Measurements from ENCODE around the gene IFT57. TPM values are rescaled to one million over a fixed set of nuclear protein-coding genes. Genes with fewer than 3 reads are reported as not detected.
"Not testable (repeated sequence)": the region's sequence is repeated elsewhere in the genome, so short reads cannot be mapped to it uniquely, and the experiment has no call there.

The IFT57 gene
- polyA plus RNA-seq (2013, experiment 1 of 2) = 49.9 TPM
- polyA plus RNA-seq (2013, experiment 2 of 2) = 43.5 TPM

- no peaks in the 10 kb centered on the region for H3K9me3 ChIP-seq (ENCODE audit: control insufficient read depth, low read length)
- peak within 1 kb of the TSS; percentile 89 for H3K27ac ChIP-seq (ENCODE audit: low read depth, low read length, severe bottlenecking)
- H3K4me1 ChIP-seq (ENCODE audit: control insufficient read depth, insufficient read depth, low read length, poor library complexity, severe bottlenecking) = no peaks in the 10 kb centered on the region
- 1% methylated on average over 32 to 53 of the region's 57 CpGs for WGBS, 2 experiments (ENCODE audit: insufficient coverage in 2 of 2)
- no peaks in the 10 kb centered on the region for H3K36me3 ChIP-seq (ENCODE audit: control insufficient read depth, insufficient read depth, low read length)
- H3K4me3 ChIP-seq (ENCODE audit: extremely low read depth, insufficient read depth, low read length, poor library complexity, severe bottlenecking) = peak within 1 kb of the TSS; percentile 60
These were observed at the start of gene IFT57 for GRCh38 chr3:108221911-108222852. IFT57 (minus strand) TSS chr3:108222424; CDS start chr3:108222322, 102 bp downstream.

- Histone ChIP-seq H3K4me1 (ENCODE audit: control insufficient read depth, insufficient read depth, low read length, poor library complexity, severe bottlenecking) (peaks cover 8% of the 10 kb centered on the region), H3K36me3 (ENCODE audit: control insufficient read depth, insufficient read depth, low read length) (no peaks in the 10 kb centered on the region), H3K27ac (ENCODE audit: low read depth, low read length, severe bottlenecking) (no peak overlapping the region), H3K4me3 (ENCODE audit: extremely low read depth, insufficient read depth, low read length, poor library complexity, severe bottlenecking) (no peak overlapping the region), H3K9me3 (ENCODE audit: control insufficient read depth, low read length) (peaks cover 7% of the 10 kb centered on the region)
- WGBS, 2 experiments (ENCODE audit: insufficient coverage in 2 of 2) = 50 to 82% methylated on average over 1 to 2 of the region's 2 CpGs
These were observed 49.4 kb upstream of the IFT57 start for GRCh38 chr3:108271626-108272025.

GRCh38 chr3:108268235-108268634 is 46.0 kb upstream of the IFT57 start:
- 87 to 100% methylated on average over 2 to 3 of the region's 3 CpGs for WGBS, 2 experiments (ENCODE audit: insufficient coverage in 2 of 2)
- not testable (repeated sequence) for H3K4me3 ChIP-seq (ENCODE audit: extremely low read depth, insufficient read depth, low read length, poor library complexity, severe bottlenecking); H3K9me3 ChIP-seq (ENCODE audit: control insufficient read depth, low read length); H3K27ac ChIP-seq (ENCODE audit: low read depth, low read length, severe bottlenecking); H3K36me3 ChIP-seq (ENCODE audit: control insufficient read depth, insufficient read depth, low read length); H3K4me1 ChIP-seq (ENCODE audit: control insufficient read depth, insufficient read depth, low read length, poor library complexity, severe bottlenecking)

GRCh38 chr3:108264534-108265298 is 42.5 kb upstream of the IFT57 start:
- H3K4me3 ChIP-seq (ENCODE audit: extremely low read depth, insufficient read depth, low read length, poor library complexity, severe bottlenecking); H3K4me1 ChIP-seq (ENCODE audit: control insufficient read depth, insufficient read depth, low read length, poor library complexity, severe bottlenecking); H3K9me3 ChIP-seq (ENCODE audit: control insufficient read depth, low read length); H3K36me3 ChIP-seq (ENCODE audit: control insufficient read depth, insufficient read depth, low read length); H3K27ac ChIP-seq (ENCODE audit: low read depth, low read length, severe bottlenecking): not testable (repeated sequence)
- WGBS, 2 experiments (ENCODE audit: insufficient coverage in 2 of 2) = 60% methylated on average over 1 of the region's 5 CpGs; no CpG with 5 or more reads in 1 of the 2 experiments

- Histone ChIP-seq H3K4me1 (ENCODE audit: control insufficient read depth, insufficient read depth, low read length, poor library complexity, severe bottlenecking) (no peaks in the 10 kb centered on the region), H3K27ac (ENCODE audit: low read depth, low read length, severe bottlenecking) (no peak overlapping the region), H3K36me3 (ENCODE audit: control insufficient read depth, insufficient read depth, low read length) (no peaks in the 10 kb centered on the region)
These were observed 32.9 kb upstream of the IFT57 start for GRCh38 chr3:108255131-108255530.

GRCh38 chr3:108251844-108252243 is 29.6 kb upstream of the IFT57 start:
- H3K27ac ChIP-seq (ENCODE audit: low read depth, low read length, severe bottlenecking) = no peak overlapping the region
- H3K4me3 ChIP-seq (ENCODE audit: extremely low read depth, insufficient read depth, low read length, poor library complexity, severe bottlenecking) = no peak overlapping the region
- no peaks in the 10 kb centered on the region for H3K4me1 ChIP-seq (ENCODE audit: control insufficient read depth, insufficient read depth, low read length, poor library complexity, severe bottlenecking)
- H3K9me3 ChIP-seq (ENCODE audit: control insufficient read depth, low read length) = no peaks in the 10 kb centered on the region
- WGBS, 2 experiments (ENCODE audit: insufficient coverage in 2 of 2) = no CpG with 5 or more reads among the region's 1 CpG
- H3K36me3 ChIP-seq (ENCODE audit: control insufficient read depth, insufficient read depth, low read length) = no peaks in the 10 kb centered on the region

More at GRCh38 chr3:108255131-108255530, 32.9 kb upstream of the IFT57 start:
- no peak overlapping the region for H3K4me3 ChIP-seq (ENCODE audit: extremely low read depth, insufficient read depth, low read length, poor library complexity, severe bottlenecking)
- no peaks in the 10 kb centered on the region for H3K9me3 ChIP-seq (ENCODE audit: control insufficient read depth, low read length)

GRCh38 chr3:108251265-108251664 is 29.0 kb upstream of the IFT57 start:
- Histone ChIP-seq H3K27ac (ENCODE audit: low read depth, low read length, severe bottlenecking) (no peak overlapping the region), H3K9me3 (ENCODE audit: control insufficient read depth, low read length) (no peaks in the 10 kb centered on the region), H3K4me1 (ENCODE audit: control insufficient read depth, insufficient read depth, low read length, poor library complexity, severe bottlenecking) (no peaks in the 10 kb centered on the region), H3K4me3 (ENCODE audit: extremely low read depth, insufficient read depth, low read length, poor library complexity, severe bottlenecking) (no peak overlapping the region), H3K36me3 (ENCODE audit: control insufficient read depth, insufficient read depth, low read length) (no peaks in the 10 kb centered on the region)
- 100% methylated on average over 1 of the region's 4 CpGs; no CpG with 5 or more reads in 1 of the 2 experiments for WGBS, 2 experiments (ENCODE audit: insufficient coverage in 2 of 2)

GRCh38 chr3:108250626-108251025 is 28.4 kb upstream of the IFT57 start:
- H3K4me1 ChIP-seq (ENCODE audit: control insufficient read depth, insufficient read depth, low read length, poor library complexity, severe bottlenecking) = no peaks in the 10 kb centered on the region
- H3K36me3 ChIP-seq (ENCODE audit: control insufficient read depth, insufficient read depth, low read length) = no peaks in the 10 kb centered on the region
- H3K4me3 ChIP-seq (ENCODE audit: extremely low read depth, insufficient read depth, low read length, poor library complexity, severe bottlenecking) = no peak overlapping the region
- H3K27ac ChIP-seq (ENCODE audit: low read depth, low read length, severe bottlenecking) = no peak overlapping the region
- no peaks in the 10 kb centered on the region for H3K9me3 ChIP-seq (ENCODE audit: control insufficient read depth, low read length)
- WGBS, 2 experiments (ENCODE audit: insufficient coverage in 2 of 2) = 92% methylated on average over 2 of the region's 2 CpGs; no CpG with 5 or more reads in 1 of the 2 experiments

GRCh38 chr3:108243243-108243642 is 21.0 kb upstream of the IFT57 start:
- Histone ChIP-seq H3K36me3 (ENCODE audit: control insufficient read depth, insufficient read depth, low read length) (no peaks in the 10 kb centered on the region), H3K27ac (ENCODE audit: low read depth, low read length, severe bottlenecking) (no peak overlapping the region), H3K4me3 (ENCODE audit: extremely low read depth, insufficient read depth, low read length, poor library complexity, severe bottlenecking) (no peak overlapping the region), H3K9me3 (ENCODE audit: control insufficient read depth, low read length) (no peaks in the 10 kb centered on the region), H3K4me1 (ENCODE audit: control insufficient read depth, insufficient read depth, low read length, poor library complexity, severe bottlenecking) (no peaks in the 10 kb centered on the region)
- WGBS, 2 experiments (ENCODE audit: insufficient coverage in 2 of 2) = no CpG with 5 or more reads among the region's 2 CpGs

GRCh38 chr3:108242776-108243175 is 20.6 kb upstream of the IFT57 start:
- H3K36me3 ChIP-seq (ENCODE audit: control insufficient read depth, insufficient read depth, low read length) = no peaks in the 10 kb centered on the region
- H3K4me3 ChIP-seq (ENCODE audit: extremely low read depth, insufficient read depth, low read length, poor library complexity, severe bottlenecking) = no peak overlapping the region
- no peaks in the 10 kb centered on the region for H3K9me3 ChIP-seq (ENCODE audit: control insufficient read depth, low read length)
- peak overlapping the region; percentile 55 for H3K27ac ChIP-seq (ENCODE audit: low read depth, low read length, severe bottlenecking)
- no peaks in the 10 kb centered on the region for H3K4me1 ChIP-seq (ENCODE audit: control insufficient read depth, insufficient read depth, low read length, poor library complexity, severe bottlenecking)

Measured in mesodermal cell (in vitro differentiated cells).